ENCODE measurements around the gene PITRM1.

Gene PITRM1

DNA sequence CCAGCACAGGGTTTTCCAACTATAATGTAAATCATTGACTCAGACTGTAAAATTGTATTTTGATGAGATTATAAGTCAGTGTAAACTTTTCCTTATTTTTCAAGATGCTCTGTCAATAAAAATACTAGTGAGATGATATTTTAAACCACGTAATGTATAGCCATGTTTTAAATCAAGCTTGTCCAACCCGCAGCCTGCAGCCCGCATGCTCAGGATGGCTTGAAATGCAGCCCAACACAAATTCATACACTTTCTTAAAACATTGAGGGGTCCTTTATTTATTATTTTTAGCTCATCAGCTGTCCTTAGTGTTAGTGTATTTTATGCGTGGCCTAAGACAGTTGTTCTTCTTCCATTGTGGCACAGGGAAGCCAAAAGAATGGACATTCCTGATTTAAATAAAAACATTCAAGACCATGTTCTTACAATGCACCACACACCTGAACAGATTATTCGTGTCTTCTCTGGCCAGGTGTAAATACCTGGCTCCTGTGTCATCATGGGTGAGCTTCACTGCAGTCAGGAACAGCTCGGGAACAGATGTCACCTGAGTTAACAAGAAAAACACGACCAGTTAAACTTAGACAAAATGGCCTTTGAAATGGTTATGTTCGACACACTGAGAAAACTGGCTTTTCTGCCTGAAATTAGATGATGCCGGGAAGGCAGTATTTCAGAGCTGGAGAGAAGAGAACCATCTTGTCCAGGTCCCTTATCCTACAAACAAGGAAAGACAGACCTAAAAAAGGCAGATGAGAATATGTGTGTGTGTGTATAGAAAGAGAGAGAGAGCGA is 5.9 kb downstream of the PITRM1 start:
- DNase-seq = no peak

DNA sequence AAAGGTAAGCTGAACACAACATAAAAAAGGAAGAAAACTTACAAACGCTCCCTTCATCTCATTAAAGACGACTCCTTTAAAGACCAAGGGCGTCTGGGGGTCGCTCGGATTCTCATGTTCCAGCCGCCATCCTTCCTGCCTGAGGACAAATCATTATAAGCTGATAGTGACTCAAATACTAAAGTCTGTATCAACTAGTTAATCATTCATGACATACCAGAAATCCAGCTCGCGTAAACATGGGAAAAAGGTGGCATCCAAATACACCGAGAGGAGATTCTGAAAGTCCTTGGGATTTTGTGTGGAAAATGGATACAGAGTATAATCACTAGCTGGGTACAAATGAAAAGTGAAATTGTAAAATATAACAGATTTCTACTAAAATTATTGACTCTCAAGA is 7.4 kb downstream of the PITRM1 start:
- DNase-seq = no peak

- DNase-seq = no peak
Measured at GRCh38 chr10:3163879-3164278, 8.7 kb downstream of the PITRM1 start.

GRCh38 chr10:3162533-3162932 is 10.0 kb downstream of the PITRM1 start:
- no peak for DNase-seq

- DNase-seq = no peak
Measured at GRCh38 chr10:3159152-3159551, 13.4 kb downstream of the PITRM1 start.

DNA sequence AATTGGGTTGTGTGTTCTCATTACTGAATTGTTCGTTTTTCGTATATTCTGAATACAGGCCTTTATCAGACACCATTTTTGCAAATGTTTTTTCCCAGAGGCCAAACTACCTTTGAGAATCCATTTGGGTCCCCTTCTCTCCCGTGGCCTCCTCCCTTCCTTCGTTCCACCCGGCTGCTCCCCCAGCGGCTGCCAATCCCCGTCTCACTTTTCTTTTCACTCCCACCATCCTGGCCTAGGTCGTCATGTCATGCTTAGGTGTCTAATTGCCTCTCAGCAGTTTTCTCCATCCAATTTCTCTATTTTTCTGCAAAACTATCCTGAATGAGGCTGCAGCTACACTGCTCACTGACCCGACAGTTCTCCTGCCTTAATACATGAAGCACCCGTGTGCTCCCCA is 17.9 kb downstream of the PITRM1 start:
- DNase-seq = no peak

GRCh38 chr10:3152566-3152935 is 20.0 kb downstream of the PITRM1 start:
- DNase-seq = no peak

GRCh38 chr10:3151889-3152565 is 20.6 kb downstream of the PITRM1 start:
- DNase-seq = no peak

DNA sequence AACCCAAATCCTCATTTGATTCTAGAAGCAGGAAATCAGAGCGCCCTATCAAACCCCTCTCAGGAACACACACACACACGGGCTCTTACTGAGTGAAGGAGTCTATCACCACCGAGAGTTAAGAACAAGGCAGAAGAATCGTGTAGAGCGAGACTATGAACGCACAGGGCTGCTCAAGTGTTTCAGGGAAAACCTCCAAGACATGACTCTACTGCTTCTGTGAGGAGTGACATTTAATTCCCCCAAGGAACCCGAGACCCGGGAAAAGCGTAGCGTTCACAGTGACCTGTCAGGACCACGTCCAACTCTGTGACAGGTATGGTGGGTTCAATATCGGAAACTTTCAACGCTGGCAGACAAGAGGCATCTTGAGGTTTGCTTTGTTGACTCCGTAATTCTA is 21.6 kb downstream of the PITRM1 start:
- DNase-seq = no peak

DNA sequence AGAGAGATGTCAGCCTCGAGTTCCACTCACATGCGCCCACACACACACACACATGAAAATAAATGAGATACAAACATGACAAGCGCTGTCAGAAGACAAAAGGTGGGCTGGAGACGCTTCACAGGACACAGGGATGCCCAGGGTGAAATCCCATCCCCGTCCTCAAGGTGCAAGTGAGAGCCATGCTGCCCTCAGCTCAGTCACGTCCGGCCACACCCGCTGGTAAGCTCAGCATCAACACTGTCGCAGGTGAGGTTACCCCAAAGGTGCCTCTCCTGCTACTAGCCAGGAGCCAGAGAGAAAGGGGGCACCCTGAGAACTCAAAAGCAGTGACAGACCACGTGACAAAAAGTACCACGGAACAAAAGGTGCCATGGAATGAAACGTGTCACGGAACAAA is 22.2 kb downstream of the PITRM1 start:
- DNase-seq = no peak

DNA sequence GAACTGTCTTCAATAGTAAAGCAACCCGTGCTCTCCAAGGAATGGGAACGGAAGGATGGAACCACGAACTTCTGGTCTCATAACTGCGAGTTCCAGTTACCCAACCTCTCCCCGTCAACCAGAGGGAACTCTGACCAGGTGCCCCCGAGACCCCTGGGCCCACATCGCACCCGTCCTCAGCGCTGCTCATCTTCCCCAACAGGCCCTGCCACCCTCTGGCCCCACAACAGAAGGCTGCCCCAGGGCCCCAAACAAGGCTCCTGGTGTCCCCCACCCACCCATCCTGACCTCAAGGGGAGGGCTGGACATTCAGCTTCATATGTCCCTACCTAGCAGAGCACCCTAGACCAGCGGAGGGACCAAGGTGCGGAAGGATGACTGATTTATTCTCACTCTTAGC is 22.7 kb downstream of the PITRM1 start:
- no peak for DNase-seq

GRCh38 chr10:3148994-3149393 is 23.6 kb downstream of the PITRM1 start:
- no peak for DNase-seq

GRCh38 chr10:3148041-3148440 is 24.5 kb downstream of the PITRM1 start:
- no peak for DNase-seq

GRCh38 chr10:3147117-3147820 is 25.3 kb downstream of the PITRM1 start:
- no peak for DNase-seq

DNA sequence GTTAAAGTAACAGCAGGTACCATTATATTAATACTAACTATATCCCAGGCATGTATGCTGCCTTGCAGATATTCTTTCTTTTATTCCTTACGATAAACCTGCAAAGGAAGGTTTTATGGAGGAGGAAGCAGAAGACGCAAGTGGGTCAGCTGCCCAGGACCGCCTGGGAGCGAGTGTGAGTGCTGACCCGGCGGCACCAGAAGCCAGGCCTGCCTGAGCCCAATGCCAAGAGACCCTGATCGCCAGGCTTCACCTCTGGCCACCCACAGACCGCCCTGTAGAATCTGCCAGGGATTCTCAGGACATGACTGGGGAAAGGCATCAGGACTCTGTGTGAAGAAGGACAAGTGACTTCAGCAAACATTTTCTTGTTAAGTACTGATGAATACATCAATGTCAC is 26.3 kb downstream of the PITRM1 start:
- no peak for DNase-seq

- no peak for DNase-seq
Measured at GRCh38 chr10:3145366-3145765, 27.2 kb downstream of the PITRM1 start.

DNA sequence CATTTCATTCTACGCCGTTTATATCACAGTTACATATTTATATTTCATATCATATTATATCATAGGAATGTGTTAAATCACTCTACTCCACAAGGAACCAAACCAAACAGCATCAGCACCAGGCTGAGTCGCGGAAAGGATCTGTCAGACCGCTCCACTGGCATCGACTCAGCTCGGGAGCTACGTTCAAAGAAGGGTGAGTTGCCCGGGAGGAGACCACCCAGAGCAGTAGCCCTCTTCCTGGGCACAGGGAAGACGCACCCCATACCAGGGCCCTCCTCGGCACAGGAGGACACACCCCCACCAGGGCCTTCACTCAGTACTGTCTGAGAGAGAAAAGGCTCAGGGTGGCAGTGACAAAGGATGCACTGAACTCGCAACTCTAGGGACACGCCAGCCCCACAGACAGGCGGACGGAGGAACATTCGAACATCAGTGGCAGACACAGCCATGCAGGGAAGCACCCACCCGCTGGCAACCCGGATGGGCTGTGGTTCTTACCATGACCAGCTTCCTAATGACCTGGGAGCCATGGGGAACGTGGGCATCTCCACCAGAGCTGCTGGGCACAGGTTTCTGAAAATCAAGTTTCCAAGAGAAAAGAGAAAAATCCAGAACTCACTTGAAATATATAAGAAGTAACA is 28.7 kb downstream of the PITRM1 start:
- DNase-seq = no peak

DNA sequence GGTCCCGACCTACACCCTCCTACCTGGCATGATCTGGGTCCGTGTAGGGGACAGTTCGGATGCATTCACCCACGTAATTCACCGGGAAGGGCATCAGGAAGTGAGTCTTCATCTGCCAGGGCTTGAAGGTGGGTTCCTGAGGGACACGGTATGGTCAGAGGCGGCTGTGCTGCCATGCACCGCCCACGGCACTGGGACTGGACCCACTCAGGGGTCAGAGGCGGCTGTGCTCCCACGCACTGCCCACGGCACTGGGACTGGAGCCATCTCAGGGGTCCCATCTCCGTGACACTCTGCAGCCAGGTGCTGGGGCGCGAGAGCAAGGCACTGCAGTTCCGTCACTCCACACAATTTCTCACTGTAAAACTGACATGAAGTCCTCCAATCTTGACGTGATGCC is 29.2 kb downstream of the PITRM1 start:
- no peak for DNase-seq

- no peak for DNase-seq
Measured at GRCh38 chr10:3142146-3142875, 30.3 kb downstream of the PITRM1 start.

DNA sequence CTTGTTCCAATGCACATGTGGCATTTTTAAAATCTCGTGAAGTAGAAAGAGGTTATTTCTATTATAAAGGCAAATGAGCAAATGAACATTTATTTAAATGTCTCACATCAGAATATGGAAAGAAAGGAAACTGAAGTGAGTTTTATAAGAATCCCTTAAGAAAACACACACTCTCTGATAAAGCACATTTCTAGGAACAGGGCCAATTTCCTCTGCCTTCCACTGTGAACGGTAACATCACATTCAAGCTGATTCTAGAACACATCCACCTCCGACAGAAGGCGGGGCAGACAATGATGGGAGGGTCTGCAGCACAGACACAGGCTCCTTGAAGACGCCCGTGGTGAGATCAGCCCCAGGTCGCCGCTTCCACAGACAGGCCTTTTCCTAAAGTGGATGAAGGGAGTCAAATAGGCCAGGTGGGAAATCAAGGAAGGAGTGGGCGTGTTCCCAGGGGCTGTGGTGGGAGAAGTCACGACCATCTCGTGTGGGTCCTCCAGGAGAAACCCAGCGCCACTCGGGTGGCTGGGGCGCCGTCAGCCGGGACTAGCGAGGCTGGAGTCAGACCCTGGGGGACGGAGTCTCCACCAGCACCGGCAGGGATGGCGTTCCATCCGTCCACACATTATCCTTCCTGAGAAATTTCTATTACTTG is 31.1 kb downstream of the PITRM1 start:
- no peak for DNase-seq

DNA sequence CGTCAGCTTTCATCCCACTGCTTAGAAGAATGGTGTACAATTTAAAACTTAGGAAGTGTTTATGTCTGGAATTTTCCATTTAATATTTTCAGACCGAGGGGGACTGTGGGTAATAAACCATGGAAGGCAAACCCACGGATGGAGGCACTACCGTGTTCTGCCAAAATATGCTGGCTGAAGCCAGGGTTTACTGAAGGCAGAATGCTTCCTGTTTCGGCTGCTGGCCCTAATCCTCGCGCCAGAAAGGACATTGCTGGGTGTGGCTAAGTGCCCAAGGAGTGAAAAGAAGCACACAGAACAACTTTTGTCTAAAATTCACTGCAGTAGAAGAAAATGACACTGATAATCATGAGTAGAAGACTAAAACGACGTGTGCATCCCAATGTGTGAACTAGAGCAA is 32.3 kb downstream of the PITRM1 start:
- DNase-seq = no peak

GRCh38 chr10:3139216-3139910 is 33.2 kb downstream of the PITRM1 start:
- DNase-seq = no peak

Measured in CD4-positive, alpha-beta T cell treated with Interleukin-10 for 1 hour (primary cell).